ENCODE results near the gene SMC4.

SMC4 gene

GRCh38 chr3:160401291-160402095 is 2.0 kb downstream of the SMC4 start:
- ChIA-PET CTCF (interaction anchor here (1.6 to 4.7 kb wide), 2 partner anchors 9 to 13 kb away, joined by 3 to 33 read pairs; no protein-coding TSS in a partner anchor), POLR2A (no interaction called here)
- no peak for DNase-seq (ENCODE audit: extremely low spot score)
- no peak for TF ChIP-seq CTCF (IDR thresholded peaks at IDR 0.05; ENCODE audit: control extremely low read depth, extremely low read depth, low read depth, missing control alignments)

GRCh38 chr3:160402221-160403027 is 3.0 kb downstream of the SMC4 start:
- no peak for DNase-seq (ENCODE audit: extremely low spot score)
- ChIA-PET POLR2A (no interaction called here), CTCF (interaction anchor here (1.6 to 4.7 kb wide), 2 partner anchors 10 to 12 kb away, joined by 3 to 33 read pairs; no protein-coding TSS in a partner anchor)
- no peak for TF ChIP-seq CTCF (IDR thresholded peaks at IDR 0.05; ENCODE audit: control extremely low read depth, extremely low read depth, low read depth, missing control alignments)

- no peak for DNase-seq (ENCODE audit: extremely low spot score)
- ChIA-PET CTCF (interaction anchor here (1.6 to 4.7 kb wide), 2 partner anchors 10 to 11 kb away, joined by 3 to 33 read pairs; no protein-coding TSS in a partner anchor), POLR2A (no interaction called here)
- TF ChIP-seq CTCF (IDR thresholded peaks at IDR 0.05; ENCODE audit: control extremely low read depth, extremely low read depth, low read depth, missing control alignments), result no peak
Observed at GRCh38 chr3:160403028-160403545, 3.6 kb downstream of the SMC4 start.

- POLR2A ChIA-PET, result no interaction called here
- no peak for TF ChIP-seq CTCF (IDR thresholded peaks at IDR 0.05; ENCODE audit: control extremely low read depth, extremely low read depth, low read depth, missing control alignments)
- CTCF ChIA-PET, result interaction anchor here (4.7 kb wide), 1 partner anchor 10 kb away, joined by 33 read pairs; no protein-coding TSS in a partner anchor
- no peak for DNase-seq (ENCODE audit: extremely low spot score)
Observed at GRCh38 chr3:160403796-160404470, 4.5 kb downstream of the SMC4 start.

- ChIA-PET POLR2A (no interaction called here), CTCF (interaction anchor here (0.7 to 1.6 kb wide), 4 partner anchors 10 to 419 kb away, joined by 3 to 6 read pairs (median 4); no protein-coding TSS in a partner anchor)
- no peak for DNase-seq (ENCODE audit: extremely low spot score)
- no peak for TF ChIP-seq CTCF (IDR thresholded peaks at IDR 0.05; ENCODE audit: control extremely low read depth, extremely low read depth, low read depth, missing control alignments)
Observed at GRCh38 chr3:160409812-160410610, 10.6 kb downstream of the SMC4 start.
